NCI-H2107 treated with DMSO at 0.1 percent for 48 hours (cell line): ENCODE measurements around the gene CDS1.
"Not testable (repeated sequence)": the region's sequence is repeated elsewhere in the genome, so short reads cannot be mapped to it uniquely, and the experiment has no call there.

Experiments used
- DNase-seq: peaks from one replicate; lab custom pipeline; 2025; ENCODE audit not compliant: unreplicated experiment; lab: John Stamatoyannopoulos, UW

The CDS1 gene

DNA sequence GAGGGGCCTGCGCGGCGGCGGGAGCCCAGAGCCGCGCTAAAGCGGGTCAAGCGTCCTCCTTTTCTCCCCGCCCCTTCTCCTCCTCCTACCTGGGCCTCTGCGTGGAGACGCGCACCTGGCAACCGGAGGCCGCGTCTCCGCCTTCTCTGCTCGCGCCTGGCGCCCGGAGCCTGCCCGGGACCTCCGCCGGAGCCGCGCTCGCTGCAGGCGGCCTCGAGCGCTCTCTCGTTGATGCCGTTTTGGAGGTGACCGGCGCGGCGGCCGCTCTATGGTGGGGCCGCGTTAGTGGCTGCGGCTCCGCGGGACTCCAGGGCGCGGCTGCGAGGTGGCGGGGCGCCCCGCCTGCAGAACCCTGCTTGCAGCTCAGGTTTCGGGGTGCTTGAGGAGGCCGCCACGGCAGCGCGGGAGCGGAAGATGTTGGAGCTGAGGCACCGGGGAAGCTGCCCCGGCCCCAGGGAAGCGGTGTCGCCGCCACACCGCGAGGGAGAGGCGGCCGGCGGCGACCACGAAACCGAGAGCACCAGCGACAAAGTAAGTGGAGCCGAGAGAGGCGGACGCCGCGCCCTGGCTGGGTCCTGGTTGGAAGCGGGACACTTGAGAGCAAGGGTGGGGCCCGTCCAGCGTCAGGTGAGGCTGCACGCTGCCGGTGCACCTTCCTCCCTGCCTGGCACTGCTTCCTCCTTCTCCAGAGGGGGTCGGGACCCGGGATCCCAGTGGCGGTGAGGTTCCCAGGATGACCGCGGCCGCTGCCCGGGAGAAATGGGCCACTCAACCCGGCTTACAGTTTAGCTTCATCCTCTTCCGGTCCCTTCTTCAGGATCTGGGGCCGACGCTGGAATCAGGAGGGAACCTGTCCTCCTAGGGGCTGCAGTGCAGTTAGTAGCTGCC, at the start of gene CDS1:
Gene CDS1 (plus strand): TSS at position 140 of the 888 bp plus-strand sequence. CDS start 275 bp downstream, at position 415.
- peak; percentile 45 for DNase-seq

DNA sequence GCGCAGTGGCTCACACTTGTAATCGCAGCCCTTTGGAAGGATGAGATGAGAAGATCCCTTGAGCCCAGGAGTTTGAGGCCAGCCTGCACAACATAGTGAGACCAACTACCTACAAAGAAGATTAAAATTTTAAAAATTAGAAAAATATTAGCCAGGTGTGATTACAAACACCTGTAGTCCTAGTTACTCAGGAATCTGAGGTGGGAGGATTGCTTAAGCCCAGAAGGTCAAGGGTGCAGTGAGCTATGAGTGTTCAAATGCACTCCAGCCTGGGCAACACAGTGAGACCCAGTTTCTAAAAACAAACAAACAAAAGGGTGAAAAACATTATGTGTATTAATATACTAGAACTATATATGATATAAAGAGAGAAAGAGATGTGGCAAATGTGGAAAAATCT, 47.0 kb upstream of the CDS1 start:
- DNase-seq: no peak

DNA sequence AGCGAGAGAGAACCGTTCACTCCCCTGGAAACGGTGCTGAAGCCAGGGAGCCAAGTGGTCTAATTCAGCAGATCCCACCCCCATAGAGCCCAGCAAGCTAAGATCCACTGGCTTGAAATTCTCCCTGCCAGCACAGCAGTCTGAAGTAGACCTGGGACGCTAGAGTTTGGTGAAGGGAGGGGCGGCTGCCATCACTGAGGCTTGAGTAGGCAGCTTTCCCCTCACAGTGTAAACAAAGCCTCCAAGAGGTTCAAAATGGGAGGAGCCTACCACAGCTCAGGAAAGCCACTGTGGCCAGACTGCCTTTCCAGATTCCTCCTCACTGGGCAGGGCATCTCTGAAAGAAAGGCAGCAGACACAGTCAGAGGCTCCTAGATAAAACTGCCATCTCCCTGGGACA, 37.8 kb upstream of the CDS1 start:
- DNase-seq: no peak

DNA sequence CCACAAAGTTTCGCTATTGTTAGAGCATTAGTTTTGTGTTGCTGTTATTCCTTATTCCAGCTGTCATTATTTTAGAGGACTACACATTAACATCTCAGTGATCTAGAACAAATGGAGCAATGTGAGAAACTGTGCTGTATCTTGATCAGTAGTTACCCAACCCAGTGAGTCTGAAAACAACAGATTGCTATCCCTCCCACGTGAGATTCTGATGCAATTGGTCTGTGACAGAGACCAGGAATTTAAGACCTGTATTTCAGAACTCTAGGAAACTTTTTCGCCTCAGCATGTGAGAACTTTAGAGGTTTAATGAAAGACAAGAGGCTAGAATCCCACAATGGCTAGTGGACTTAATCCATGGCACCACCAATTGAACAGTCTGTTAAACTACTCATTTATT, 35.7 kb upstream of the CDS1 start:
- DNase-seq: no peak

DNA sequence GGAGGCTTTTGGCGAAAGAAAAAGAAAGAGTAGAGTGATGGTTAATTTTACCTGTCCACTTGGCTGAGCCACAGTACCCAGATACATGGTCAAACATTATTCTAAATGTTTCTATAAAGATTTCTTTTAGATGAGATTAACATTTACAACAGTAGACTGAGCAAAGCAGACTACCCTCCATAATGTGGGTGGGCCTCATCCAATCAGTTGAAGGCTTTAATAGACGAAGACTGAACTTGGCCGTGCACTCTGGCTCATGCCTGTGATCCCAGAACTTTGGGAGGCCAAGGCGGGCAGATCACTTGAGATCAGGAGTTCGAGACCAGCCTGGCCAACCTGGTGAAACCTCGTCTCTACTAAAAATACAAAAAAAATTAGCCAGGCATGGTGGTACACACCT, 33.7 kb upstream of the CDS1 start:
- DNase-seq: not testable (repeated sequence)

DNA sequence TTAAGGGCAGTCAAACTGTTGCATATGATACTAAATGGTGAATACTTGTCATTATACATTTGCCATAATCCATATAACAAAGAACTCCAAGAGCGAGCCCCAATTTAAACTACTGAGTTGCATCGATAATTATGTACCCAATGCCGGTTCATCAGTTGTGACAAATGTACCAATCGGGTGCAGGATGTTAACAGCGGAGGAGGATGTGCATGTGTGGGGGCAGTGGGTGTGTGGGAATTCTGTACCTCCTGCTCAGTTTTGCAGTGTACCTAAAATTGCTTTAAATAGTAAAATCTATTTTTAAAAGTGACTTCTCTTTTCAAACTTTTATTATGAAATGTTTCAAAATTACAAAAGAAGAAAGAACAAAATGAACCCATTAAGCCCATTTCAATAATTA, 20.8 kb upstream of the CDS1 start:
- DNase-seq: no peak

DNA sequence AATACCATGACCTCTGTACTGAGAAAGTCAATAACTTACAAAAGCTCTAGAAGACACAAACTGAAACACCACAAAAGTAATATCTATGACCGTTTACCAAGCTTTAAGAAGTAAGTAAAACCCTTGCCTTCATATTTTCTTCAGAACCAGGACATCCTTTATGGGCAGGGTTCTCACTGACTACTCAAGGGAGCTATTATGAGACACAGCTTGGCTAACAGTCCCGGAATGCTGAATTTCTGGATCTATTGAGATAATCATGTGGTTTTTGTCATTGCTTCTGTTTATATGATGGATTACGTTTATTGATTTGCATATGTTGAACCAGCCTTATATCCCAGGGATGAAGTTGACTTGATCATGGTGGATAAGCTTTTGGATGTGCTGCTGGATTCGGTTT, 19.9 kb upstream of the CDS1 start:
- DNase-seq: no peak

DNA sequence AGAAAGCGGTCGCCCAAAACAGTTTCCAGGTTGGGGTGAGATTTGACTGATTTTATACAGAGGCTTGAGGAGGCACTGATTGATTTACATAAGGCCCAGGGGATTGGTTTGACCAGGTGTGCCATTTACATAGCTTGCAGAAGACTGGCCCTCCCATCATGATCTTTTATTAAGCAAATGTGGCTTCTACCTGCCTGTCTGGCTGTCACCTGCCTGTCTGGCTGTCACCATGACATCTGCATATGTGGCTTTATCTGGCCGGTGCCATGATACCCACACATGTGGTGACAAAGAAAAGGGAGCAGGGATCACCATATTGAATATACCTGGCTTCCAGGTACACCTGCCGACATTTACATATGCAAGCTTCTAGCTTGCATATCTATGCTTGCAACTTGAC, 17.0 kb upstream of the CDS1 start:
- DNase-seq: no peak

DNA sequence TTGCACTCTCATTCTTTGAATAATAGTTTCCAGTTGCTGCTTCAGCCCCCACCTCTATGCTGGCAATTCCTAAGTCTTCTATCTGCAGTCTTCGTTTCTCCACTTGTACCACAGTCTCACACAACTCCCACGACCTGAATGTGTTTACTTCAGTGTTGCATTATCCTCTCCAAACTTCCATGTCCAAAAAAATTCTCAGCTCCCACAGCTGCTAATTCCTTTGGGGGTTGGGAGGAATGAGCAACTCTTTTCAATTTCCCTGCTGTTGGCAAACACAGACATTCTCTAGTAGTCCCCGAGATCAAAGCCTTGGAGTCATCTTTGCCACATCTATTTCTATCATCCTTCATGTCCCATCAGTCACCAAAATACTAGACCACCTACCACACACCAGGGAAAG, 14.4 kb upstream of the CDS1 start:
- no peak for DNase-seq

DNA sequence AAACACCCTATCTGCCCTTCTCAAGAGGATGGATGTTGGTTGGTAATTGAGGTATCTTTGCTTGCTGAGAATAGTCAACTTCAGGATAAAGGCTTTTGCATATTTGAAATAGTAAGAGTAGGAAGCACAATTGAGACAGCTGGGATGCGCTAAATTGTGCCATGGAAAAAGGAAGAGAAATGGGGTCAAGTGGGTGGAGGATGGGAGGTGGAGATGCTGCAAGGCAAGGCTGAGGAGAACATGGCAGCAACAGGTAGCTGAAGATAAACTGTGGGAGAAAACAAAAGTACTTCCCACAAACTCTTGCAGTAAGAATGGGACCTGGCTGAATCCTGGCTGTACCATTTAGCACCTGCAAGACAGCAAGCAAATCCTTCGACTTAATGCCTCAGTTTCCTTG, 13.9 kb upstream of the CDS1 start:
- DNase-seq: no peak

DNA sequence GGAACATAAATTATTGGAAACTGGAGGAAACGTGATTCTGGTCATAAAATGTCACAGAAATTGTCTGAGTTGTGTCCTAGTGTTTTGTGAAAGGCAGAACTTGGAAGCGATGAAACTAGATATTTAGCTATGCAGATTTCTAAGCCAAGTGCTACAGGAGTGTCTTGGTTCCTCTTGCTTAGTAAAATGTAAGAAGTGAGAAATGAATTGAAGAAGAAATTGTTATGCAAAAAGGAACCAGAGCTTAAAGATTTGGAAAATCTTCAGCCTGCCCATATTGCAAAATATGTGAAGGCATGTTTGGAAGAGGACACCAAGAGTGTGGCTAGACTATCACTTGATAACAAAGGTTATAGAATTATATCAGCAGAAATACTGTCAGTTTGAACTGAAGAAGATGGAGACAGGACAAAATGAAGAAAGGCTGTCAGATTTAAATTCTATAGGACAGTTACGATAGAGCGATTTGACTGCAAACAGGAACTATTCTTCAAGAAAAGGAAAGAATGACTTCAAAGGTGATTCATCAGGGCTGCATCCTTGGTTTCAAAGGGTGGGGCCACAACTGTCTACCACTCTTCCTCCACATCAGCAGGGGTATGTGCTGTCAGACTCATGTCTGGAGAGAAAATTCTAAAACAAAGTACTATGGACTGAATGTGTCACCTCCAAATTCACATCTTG, 9.4 kb upstream of the CDS1 start:
- DNase-seq: no peak

DNA sequence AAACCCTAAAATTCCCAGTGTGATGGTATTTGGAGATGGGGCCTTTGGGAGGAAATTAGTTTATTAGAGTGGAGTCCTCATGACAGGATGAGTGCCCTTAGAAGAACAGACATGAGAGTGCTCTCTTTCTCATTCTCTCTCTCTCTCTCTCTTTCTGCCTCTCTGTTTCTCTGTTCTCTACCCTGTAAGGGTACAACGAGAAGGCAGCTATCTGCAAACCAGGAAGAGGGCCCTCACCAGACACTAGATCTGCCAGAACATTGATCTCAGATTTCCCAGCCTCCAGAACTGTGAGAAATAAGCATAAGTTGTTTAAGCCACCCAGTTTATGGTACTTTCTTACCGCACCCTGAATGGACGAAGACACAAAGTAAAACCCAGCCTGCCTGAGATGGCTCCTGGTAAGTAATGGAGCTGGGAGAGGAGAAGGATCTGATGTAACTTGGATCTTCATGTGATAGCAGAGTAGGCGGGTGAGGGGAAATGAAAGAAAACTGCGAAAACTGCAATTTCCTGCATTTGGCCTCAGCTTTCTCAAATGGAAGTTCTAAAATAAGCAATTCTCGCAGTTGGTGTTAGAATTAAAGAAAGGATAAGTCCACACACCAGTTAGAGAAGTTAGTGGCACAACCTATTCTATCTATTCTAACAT, 8.7 kb upstream of the CDS1 start:
- no peak for DNase-seq

DNA sequence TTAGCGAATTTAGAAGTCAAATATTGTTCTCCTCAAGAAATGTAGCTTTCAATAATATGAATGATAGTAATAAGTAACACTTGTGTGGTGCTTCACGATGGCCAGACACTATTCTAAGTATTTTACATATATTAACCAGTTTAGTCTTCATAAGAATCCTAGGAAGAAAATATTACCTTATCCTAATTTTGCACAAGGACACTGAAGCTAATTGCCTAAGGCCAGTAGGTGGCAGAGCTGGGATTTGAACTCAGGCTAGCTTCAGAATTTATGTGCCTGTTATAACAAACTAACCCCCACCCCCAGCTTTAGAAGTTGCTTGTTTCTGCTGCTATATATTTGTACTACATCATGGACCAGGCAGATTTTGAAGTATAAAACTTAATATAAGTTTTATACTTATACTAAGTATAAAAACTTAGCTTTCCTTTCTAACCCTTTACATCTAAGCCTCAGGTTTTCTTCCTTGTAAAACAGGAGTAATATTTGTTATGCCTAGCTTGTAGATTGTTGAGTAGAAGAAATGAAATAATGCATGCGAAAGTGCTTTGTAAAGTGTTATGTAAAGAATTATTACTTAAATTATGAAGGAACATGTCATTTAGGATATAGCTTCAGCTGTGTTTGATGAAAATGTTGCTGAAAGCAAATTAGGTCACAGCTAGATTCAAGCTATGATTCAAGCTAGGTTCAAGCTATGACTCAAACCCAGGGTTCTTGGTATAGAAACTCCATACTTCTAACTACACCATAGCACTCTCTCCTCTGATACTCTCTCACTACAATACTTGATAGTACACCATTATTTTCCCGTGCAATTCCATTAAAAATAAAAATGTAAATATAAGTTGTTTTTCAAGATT, 4.2 kb upstream of the CDS1 start:
- DNase-seq: peak; percentile 23

DNA sequence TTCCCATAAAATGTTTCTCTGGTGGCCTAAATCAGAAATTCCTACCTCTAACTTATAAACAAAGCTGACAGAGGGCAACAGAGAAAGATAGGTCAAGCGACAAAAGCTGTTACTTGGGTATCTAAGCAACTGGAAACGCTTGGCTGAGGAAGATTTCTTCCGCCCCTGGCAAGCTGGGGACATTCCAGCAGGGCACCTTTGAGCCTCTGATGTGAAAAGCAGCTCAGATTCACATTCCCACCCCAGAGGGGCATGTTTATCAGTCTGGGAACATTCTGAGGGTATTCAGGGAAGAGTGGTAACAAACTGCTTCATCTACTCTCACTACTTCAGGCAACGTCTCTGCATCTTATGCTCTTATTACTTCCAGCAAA, 3.5 kb upstream of the CDS1 start:
- no peak for DNase-seq

DNA sequence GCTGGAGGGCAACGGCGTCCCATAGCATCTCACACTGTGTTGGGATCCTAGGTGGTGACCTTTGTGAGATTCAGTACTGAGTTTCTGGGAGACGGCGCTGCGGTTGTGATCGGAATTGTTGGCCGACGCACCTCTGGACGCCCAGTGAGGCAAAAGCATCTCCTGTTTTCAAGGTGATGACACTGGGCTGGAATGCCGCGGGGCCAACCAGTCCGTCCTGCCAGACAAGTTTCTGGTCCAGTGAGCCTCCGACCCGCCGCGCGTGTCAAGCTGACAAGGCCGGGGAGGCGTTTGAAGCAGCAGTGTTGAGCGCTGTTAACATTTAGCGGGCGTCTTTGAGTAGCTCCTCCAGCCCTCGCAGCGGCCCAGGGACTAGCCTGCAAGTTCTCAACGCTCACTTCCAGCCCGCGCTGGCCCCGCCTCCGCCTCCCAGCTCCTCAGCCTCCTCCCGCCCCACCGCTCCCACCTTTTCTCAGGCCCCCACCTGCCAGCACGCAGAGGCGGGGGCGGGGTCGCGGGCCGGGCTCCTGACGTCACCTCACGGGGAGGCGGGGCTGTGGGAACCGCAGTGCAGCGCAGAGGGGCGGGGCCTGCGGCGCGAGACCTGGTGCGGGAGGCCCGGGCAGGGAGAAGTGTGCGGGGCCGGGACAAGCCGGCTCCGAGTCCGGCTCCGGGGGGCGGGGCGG, 482 bp upstream of the CDS1 start:
- DNase-seq: peak; percentile 45

DNA sequence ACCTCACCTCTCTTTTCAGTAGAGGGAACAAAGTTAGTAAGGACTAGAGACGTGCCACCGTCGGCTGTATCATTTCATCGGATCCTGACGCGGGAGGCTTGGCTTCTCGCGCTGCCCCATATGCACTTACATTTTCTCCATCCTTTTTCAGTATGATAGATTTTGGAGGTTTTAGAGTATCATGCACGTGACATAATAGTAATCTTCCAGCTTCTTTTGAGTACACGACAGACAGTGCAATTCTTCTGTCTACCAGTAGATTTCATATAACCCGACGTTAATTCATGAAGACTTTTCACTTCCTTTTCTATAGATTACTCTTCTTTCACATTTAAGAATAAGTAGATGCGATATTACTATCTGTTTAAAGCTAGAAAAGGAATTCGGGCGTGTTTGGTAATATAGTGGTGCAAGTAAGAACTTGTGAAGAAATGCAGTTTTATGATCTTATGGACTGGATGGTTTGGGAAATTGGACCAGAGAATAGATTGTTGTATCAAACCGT, 1.0 kb downstream of the CDS1 start:
- no peak for DNase-seq

DNA sequence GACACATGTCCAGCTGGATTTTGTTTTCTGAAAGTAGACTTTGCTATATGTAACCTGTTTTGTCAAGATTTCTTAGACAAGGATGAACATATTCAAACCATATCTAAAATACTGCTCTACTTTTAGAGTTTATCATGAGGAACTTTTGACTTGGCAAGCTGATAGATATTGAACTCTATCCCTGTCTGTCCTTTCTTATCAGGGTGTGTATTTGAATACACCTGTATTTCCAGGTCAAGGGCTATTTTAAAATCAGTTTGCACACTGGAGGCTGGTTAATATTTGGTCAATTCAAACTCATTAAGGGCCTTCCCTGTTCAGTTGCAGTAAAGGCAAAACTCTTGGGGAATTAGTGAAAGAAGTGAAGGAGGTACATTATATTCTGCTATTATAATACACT, 2.3 kb downstream of the CDS1 start:
- DNase-seq: no peak

DNA sequence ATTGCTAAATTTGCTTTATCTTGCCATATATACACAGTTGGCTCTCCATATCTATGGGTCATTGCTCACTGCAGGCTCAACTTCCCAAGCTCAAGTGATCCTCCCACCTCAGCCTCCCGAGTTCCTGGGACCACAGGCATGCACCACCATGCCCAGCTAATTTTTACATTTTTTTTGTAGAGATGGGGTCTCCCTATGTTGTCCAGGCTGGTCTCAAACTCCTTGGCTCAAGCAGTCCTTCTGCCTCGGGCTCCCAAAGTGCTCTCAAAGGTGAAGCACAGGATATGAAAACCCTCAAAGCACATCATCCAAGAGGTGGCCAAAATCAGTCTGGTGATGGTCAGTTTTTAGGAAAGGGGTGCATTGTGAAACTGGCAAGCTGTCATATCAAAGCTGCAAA, 11.8 kb downstream of the CDS1 start:
- no peak for DNase-seq

DNA sequence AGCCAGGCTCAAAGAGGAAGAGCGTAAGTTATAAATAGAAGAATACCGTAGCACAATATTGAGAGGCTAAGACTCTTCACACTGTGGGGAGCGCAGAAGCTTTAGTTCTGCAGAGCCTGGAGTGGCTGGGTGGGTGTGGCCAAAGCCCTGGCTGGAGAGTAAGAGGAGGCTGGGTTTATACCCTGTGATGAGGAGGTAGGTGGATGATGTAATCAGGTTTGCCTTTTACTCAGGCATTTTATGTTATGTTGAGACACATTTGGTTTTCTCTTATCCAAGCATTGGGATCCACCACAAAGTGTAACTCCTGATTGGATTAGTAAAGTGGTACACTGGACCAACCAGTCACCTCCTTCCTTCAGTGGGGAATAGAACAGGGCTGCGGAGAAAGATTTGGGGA, 13.9 kb downstream of the CDS1 start:
- no peak for DNase-seq

DNA sequence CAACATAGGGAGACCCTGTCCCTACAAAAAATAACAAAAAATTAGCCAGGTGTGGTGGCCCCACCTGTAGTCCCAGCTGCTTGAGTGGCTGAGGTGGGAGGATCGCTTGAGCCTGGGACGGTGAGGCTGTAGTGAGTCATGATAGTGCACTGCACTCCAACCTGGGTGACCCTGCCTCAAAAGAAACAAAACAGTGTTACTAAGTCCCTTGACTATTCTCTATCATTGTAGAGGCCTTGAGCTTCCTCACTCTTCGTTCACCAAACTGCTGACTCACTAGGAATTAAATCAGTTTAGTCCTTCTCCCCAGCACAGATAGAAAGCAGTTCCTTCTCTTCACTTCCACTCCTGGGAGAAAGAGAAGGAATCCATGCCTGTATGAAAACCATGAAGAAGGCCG, 14.5 kb downstream of the CDS1 start:
- DNase-seq: no peak
